Keratinocyte (primary cell): ENCODE results near the gene CNTNAP2. TPM values are rescaled to one million over a fixed set of nuclear protein-coding genes. Genes with fewer than 3 reads are reported as not detected.
"Not testable (repeated sequence)": the region's sequence is repeated elsewhere in the genome, so short reads cannot be mapped to it uniquely, and the experiment has no call there.

Source experiments
- DNase-seq: peaks from one replicate; pipeline ENCODE4 v3.0.0-alpha.2; 2011; ENCODE audit warnings: low read depth, missing footprints, low spot score
- FAIRE-seq: peaks from 2 replicates; lab custom pipeline; 2011; peaks lifted over from hg19 to GRCh38; lab: Jason Lieb, UNC
- H2AFZ ChIP-seq: 2 replicates; pipeline ENCODE4 v1.6.0; 2012; ENCODE audit warnings: low read length, control low read depth, inconsistent platforms; ENCODE audit not compliant: control insufficient read depth
- H3K27ac ChIP-seq: 2 replicates; pipeline ENCODE4 v1.5.1; 2011; ENCODE audit warnings: low read length; ENCODE audit not compliant: control insufficient read depth, insufficient read depth
- H3K27me3 ChIP-seq: 3 replicates; pipeline ENCODE4 v1.6.0; 2011; ENCODE audit warnings: low read length; ENCODE audit not compliant: control insufficient read depth, insufficient read depth; ENCODE audit errors: extremely low read depth
- H3K36me3 ChIP-seq, 2 experiments: 2 replicates in 1 of 2; 3 replicates in 1 of 2; pipeline ENCODE4 v1.5.1; 2011; ENCODE audit warnings: low read length in 2 of 2, mild to moderate bottlenecking in 1 of 2; ENCODE audit not compliant: control insufficient read depth in 2 of 2, insufficient read depth in 2 of 2; ENCODE audit errors: extremely low read depth in 1 of 2
- H3K4me1 ChIP-seq: 3 replicates; pipeline ENCODE4 v1.5.1; 2011; ENCODE audit warnings: low read length; ENCODE audit not compliant: control insufficient read depth, insufficient read depth; ENCODE audit errors: extremely low read depth
- H3K4me2 ChIP-seq: 3 replicates; pipeline ENCODE4 v1.6.0; 2011; ENCODE audit warnings: low read depth, low read length; ENCODE audit not compliant: control insufficient read depth, insufficient read depth; ENCODE audit errors: extremely low read depth
- H3K4me3 ChIP-seq, 3 experiments: fragments of 200-600 bp in 1 of 3; sonication (generic) in 1 of 3; 2 replicates in 2 of 3; 3 replicates in 1 of 3; pipeline ENCODE4 v1.5.1; 2011 to 2016; ENCODE audit warnings: low read length in 3 of 3, mild to moderate bottlenecking in 3 of 3, control low read depth in 2 of 3, inconsistent platforms in 1 of 3, low read depth in 1 of 3, mixed read lengths in 1 of 3, mixed run types in 1 of 3, moderate library complexity in 1 of 3; ENCODE audit not compliant: control insufficient read depth in 2 of 3, insufficient read depth in 2 of 3; ENCODE audit errors: extremely low read depth in 1 of 3
- H3K79me2 ChIP-seq: 2 replicates; pipeline ENCODE4 v1.6.0; 2012; ENCODE audit warnings: low read length; ENCODE audit not compliant: control insufficient read depth, insufficient read depth
- H3K9ac ChIP-seq: 3 replicates; pipeline ENCODE4 v1.6.0; 2011; ENCODE audit warnings: low read length; ENCODE audit not compliant: control insufficient read depth, insufficient read depth; ENCODE audit errors: extremely low read depth
- H3K9me1 ChIP-seq: 3 replicates; pipeline ENCODE4 v1.6.0; 2011; ENCODE audit warnings: low read length; ENCODE audit not compliant: control insufficient read depth, insufficient read depth; ENCODE audit errors: extremely low read depth
- H3K9me3 ChIP-seq: 2 replicates; pipeline ENCODE4 v1.5.1; 2012; ENCODE audit warnings: low read depth, low read length; ENCODE audit not compliant: control insufficient read depth
- H4K20me1 ChIP-seq: 3 replicates; pipeline ENCODE4 v1.6.0; 2011; ENCODE audit warnings: low read length; ENCODE audit not compliant: control insufficient read depth, insufficient read depth; ENCODE audit errors: extremely low read depth
- EZH2 ChIP-seq: IDR thresholded peaks from one replicate; pipeline ENCODE4 v1.6.1; 2012; ENCODE audit warnings: inconsistent platforms, mild to moderate bottlenecking, low read length, moderate library complexity
- dilution Hi-C: fragments of 300-500 bp; cut with MboI; formaldehyde crosslinking; loops from one replicate; pipeline ENCODE4 v1.7.0; 2020; ENCODE audit warnings: low sequenced_read_pairs; ENCODE audit not compliant: extremely low pct_ligation_motif_present
- polyA plus RNA-seq, 5 experiments: library from polyadenylated mRNA; depleted of rRNA in 3 of 5; stranded (reverse) in 3 of 5; stranded (forward) in 1 of 5; unstranded in 1 of 5; fragments of >200 nt; gene quantifications; 1 replicate in 1 of 5; 2 replicates in 3 of 5; 3 replicates in 1 of 5; pipeline versions ENCODE4 v1.2.1 to v1.2.3, GENCODE V29; 2011 to 2012; ENCODE audit warnings: missing spikeins in 2 of 5, low read depth in 1 of 5, low replicate concordance in 1 of 5
- TF ChIP-seq, protein P1 (sequence below), 3 experiments: IDR thresholded peaks in 1 of 3; conservative IDR thresholded peaks in 1 of 3; optimal IDR thresholded peaks in 1 of 3; 2 replicates in 2 of 3; 3 replicates in 1 of 3; pipeline versions ENCODE3 to v1.5.1; 2011; ENCODE audit warnings: low read length in 3 of 3, mild to moderate bottlenecking in 3 of 3, moderate library complexity in 2 of 3, control low read depth in 1 of 3, inconsistent platforms in 1 of 3; ENCODE audit not compliant: insufficient read depth in 2 of 3; ENCODE audit errors: extremely low read depth in 1 of 3

CNTNAP2 gene
- polyA plus RNA-seq, 1 donor (not counting 4 experiments of a cell fraction or from before 2014, with no cell fraction given): 1.4 TPM

DNA sequence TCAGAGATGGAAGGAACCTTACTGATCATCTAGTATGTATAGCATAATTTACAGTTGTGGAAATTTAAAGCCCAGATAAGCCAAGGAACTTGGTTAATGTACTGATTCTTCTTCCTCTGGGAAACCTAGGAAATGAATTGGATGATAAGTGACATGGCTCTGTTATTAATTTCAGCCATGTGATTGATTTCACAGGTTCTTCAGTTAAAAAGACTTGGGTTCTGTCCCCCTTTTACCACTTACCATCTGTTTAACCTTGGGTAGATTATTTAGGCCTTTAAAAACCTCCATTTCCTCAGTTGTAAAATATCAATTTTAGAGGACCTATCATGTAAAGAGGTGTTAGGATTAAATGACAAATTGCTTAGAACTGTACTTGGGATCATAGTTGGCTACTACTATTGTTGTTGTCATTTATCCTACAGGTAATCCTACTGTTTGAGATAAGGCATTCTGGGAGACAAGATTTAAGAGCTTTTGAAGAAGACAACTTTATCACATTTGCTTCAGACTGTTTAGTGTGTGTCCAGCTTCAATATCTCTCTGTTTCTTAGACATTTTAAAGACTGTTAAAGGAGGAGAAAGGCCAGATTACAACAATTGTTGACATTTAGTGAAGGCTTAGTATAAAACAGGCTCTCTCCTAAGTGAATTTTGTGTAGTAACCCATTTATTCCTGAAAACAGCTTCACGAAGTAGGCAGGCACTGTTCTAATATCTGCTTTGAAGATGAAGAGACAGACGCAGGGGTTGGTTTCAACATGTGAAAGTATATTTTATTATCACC is 1476.9 kb downstream of the CNTNAP2 start:
- H3K4me1 ChIP-seq: no peaks in the 10 kb centered on the region
- H3K27me3 ChIP-seq: no peaks in the 10 kb centered on the region
- H4K20me1 ChIP-seq: no peaks in the 10 kb centered on the region
- no peak overlapping the region for H3K4me3 ChIP-seq
- no peak overlapping the region for H3K9ac ChIP-seq
- TF ChIP-seq EZH2: no peak
- TF ChIP-seq, protein P1, sequence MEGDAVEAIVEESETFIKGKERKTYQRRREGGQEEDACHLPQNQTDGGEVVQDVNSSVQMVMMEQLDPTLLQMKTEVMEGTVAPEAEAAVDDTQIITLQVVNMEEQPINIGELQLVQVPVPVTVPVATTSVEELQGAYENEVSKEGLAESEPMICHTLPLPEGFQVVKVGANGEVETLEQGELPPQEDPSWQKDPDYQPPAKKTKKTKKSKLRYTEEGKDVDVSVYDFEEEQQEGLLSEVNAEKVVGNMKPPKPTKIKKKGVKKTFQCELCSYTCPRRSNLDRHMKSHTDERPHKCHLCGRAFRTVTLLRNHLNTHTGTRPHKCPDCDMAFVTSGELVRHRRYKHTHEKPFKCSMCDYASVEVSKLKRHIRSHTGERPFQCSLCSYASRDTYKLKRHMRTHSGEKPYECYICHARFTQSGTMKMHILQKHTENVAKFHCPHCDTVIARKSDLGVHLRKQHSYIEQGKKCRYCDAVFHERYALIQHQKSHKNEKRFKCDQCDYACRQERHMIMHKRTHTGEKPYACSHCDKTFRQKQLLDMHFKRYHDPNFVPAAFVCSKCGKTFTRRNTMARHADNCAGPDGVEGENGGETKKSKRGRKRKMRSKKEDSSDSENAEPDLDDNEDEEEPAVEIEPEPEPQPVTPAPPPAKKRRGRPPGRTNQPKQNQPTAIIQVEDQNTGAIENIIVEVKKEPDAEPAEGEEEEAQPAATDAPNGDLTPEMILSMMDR (optimal IDR thresholded peaks at IDR 0.05 in 1 of 3, IDR thresholded peaks at IDR 0.05 in 1 of 3, conservative IDR thresholded peaks at IDR 0.05 in 1 of 3; ENCODE audit: extremely low read depth in 1 of 3, insufficient read depth in 2 of 3, low read length in 3 of 3): no peak
- H3K4me2 ChIP-seq: no peak overlapping the region
- no peaks in the 10 kb centered on the region for H3K79me2 ChIP-seq
- H3K27ac ChIP-seq: no peak overlapping the region
- DNase-seq (no peak), FAIRE-seq (no peak)
- H3K9me3 ChIP-seq: no peaks in the 10 kb centered on the region
- no peak overlapping the region for H2AFZ ChIP-seq
- no peaks in the 10 kb centered on the region for H3K36me3 ChIP-seq
- H3K9me1 ChIP-seq: no peaks in the 10 kb centered on the region
- dilution Hi-C loops: no loop called here

DNA sequence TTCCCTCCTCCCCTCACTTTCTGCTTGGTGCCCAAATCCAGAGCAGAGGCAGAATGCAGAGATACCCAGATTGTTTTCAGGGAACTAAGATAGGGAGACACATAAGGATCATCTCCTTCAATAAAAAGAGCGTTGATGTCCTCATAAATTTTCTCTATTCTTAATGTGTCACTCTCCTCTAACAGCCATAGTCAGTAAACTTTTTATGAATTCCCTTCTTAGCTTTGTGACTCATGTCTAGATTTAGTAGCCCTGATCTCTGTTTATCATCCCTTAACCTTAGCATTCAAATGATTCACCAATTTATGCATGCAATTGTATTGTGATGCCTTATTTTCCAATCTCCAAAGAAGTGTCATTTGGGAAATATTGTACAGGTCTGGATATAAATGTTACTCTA is 1478.4 kb downstream of the CNTNAP2 start:
- H2AFZ ChIP-seq: no peak overlapping the region
- H3K4me2 ChIP-seq: no peak overlapping the region
- no peak overlapping the region for H3K9ac ChIP-seq
- no peaks in the 10 kb centered on the region for H3K36me3 ChIP-seq
- H3K27ac ChIP-seq: no peak overlapping the region
- H3K79me2 ChIP-seq: no peaks in the 10 kb centered on the region
- H3K27me3 ChIP-seq: no peaks in the 10 kb centered on the region
- no peaks in the 10 kb centered on the region for H3K9me1 ChIP-seq
- no peaks in the 10 kb centered on the region for H3K9me3 ChIP-seq
- no peaks in the 10 kb centered on the region for H3K4me1 ChIP-seq
- no peak overlapping the region for H3K4me3 ChIP-seq
- H4K20me1 ChIP-seq: no peaks in the 10 kb centered on the region
- DNase-seq (no peak), FAIRE-seq (no peak)
- dilution Hi-C loops: no loop called here
- TF ChIP-seq EZH2: no peak
- TF ChIP-seq, protein P1 (optimal IDR thresholded peaks at IDR 0.05 in 1 of 3, IDR thresholded peaks at IDR 0.05 in 1 of 3, conservative IDR thresholded peaks at IDR 0.05 in 1 of 3; ENCODE audit: extremely low read depth in 1 of 3, insufficient read depth in 2 of 3, low read length in 3 of 3): no peak

DNA sequence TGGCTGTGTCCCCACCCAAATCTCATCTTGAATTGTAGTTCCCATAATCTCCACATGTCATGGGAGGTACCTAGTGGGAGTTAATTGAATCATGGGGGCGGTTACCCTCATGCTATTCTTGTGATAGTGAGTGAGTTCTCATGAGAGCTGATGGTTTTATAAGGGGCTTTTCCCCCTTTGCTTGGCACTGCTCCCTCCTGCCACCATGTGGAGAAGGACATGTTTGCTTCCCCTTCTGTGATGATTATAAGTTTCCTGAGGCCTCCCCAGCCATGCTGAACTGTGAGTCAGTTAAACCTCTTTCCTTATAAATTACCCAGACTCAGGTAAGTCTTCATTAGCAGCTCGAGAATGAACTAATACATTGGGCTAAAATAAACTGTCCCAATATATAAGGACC is 1482.1 kb downstream of the CNTNAP2 start:
- dilution Hi-C loops: not testable (repeated sequence)

More for the DNA sequence above, 1482.1 kb downstream of the CNTNAP2 start:
- not testable (repeated sequence) for DNase-seq, H3K9ac ChIP-seq, H3K9me3 ChIP-seq, H3K4me3 ChIP-seq, H3K4me1 ChIP-seq, H3K4me2 ChIP-seq, H4K20me1 ChIP-seq, H3K9me1 ChIP-seq, H3K79me2 ChIP-seq, H3K27me3 ChIP-seq, H3K27ac ChIP-seq, FAIRE-seq, H3K36me3 ChIP-seq, H2AFZ ChIP-seq
